Neuron (in vitro differentiated cells): ENCODE results near the gene PRAME.
"Not testable (repeated sequence)": the region's sequence is repeated elsewhere in the genome, so short reads cannot be mapped to it uniquely, and the experiment has no call there.

ENCODE experiments used
- H2AFZ ChIP-seq: one replicate; pipeline ENCODE4 v1.6.1; 2013; ENCODE audit warnings: low read depth, mild to moderate bottlenecking, inconsistent platforms, low read length, moderate library complexity
- H3K27me3 ChIP-seq: one replicate; pipeline ENCODE4 v1.6.1; 2013; ENCODE audit warnings: low read length; ENCODE audit not compliant: insufficient read depth
- H3K36me3 ChIP-seq: one replicate; pipeline ENCODE4 v1.6.1; 2013; ENCODE audit warnings: low read length; ENCODE audit not compliant: insufficient read depth
- H3K4me1 ChIP-seq: one replicate; pipeline ENCODE4 v1.6.1; 2013; ENCODE audit warnings: low read length; ENCODE audit not compliant: insufficient read depth
- H3K4me3 ChIP-seq: 2 replicates; pipeline ENCODE4 v1.5.1; 2013; ENCODE audit warnings: mild to moderate bottlenecking, low read length, moderate library complexity
- H3K9me3 ChIP-seq: one replicate; pipeline ENCODE4 v1.6.1; 2013; ENCODE audit warnings: low read length

PRAME gene

DNA sequence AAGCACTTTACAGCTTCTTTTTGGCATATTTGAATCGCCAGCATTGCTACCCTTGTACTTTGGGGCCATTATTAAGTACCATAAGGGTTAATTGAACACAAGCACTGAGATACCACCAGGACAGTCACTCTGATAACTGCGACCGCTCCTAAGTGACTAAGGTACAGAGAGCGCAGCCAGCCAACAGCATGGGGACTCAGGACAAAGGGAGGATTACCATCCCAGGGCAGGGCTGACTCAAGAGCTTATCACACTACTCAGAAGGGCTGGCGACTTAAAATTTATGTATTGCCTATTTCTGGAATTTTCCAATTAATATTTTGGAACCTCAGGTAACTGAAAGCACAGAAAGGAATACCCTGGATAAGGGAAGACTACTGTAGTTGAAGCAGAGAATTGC lies 39.5 kb downstream of the PRAME start:
- H3K9me3 ChIP-seq, result no peaks in the 10 kb centered on the region
- H2AFZ ChIP-seq, result no peak overlapping the region
- no peaks in the 10 kb centered on the region for H3K4me1 ChIP-seq
- H3K36me3 ChIP-seq, result no peaks in the 10 kb centered on the region
- no peak overlapping the region for H3K4me3 ChIP-seq
- H3K27me3 ChIP-seq, result no peaks in the 10 kb centered on the region

DNA sequence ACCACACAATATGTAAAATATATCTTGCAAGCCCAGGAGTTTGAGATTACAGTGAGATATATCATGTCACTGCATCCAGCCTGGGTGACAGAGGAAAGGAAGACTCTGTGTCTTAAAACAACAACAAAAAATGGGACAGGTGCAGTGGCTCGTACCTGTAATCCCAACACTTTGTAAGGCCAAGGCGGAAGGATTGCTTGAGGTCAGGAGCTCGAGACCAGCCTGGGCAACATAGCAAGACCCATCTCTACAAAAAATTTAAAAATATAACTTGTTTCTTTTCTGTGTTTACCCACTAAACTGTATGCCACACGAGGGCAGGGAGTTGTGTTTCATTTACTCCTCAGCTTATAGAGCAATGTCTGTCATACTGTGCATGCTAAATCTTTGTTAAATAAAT lies 42.1 kb downstream of the PRAME start:
- H3K36me3 ChIP-seq, result no peaks in the 10 kb centered on the region
- H3K27me3 ChIP-seq, result no peaks in the 10 kb centered on the region
- H3K4me1 ChIP-seq, result no peaks in the 10 kb centered on the region
- no peaks in the 10 kb centered on the region for H3K9me3 ChIP-seq
- no peak overlapping the region for H2AFZ ChIP-seq
- no peak overlapping the region for H3K4me3 ChIP-seq

DNA sequence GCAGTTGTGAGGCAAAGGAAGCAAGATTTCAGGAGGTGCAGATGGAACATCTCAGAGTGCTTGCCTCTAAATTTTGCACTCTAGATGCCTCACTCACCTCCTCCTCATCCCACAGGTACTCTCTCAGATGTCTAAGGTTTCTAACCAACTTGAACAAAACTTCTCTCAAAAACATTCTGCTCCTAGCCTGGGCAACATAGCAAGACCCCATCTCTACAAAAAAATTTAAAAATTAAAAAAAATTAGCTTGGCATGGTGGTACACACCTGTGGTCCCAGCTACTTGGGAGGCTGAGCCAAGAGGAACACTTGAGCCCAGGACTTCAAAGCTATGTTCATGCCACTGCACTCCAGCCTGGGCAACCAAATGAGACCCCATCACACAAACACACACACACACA lies 43.2 kb downstream of the PRAME start:
- Histone ChIP-seq H2AFZ (no peak overlapping the region), H3K9me3 (no peaks in the 10 kb centered on the region), H3K27me3 (no peaks in the 10 kb centered on the region), H3K36me3 (no peaks in the 10 kb centered on the region), H3K4me1 (no peaks in the 10 kb centered on the region), H3K4me3 (no peak overlapping the region)

DNA sequence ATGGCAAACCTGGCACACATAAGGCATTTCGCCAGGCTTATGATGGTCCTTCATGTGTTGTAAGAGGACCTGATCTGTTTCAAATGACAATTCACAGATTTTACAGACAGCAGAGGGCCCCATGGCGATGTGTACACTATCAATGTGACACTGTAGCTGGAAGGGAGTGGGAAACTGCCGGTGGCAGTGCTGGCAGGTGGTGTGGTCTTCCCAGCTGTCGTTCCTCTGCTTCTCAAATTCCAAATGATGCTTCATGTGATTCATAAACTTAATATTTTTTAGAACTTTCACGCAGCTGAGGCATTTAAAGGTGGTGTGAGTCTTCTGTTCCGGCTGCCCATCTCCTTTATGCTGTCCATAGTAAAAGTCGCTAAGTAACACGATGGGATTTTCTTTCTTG lies 44.6 kb downstream of the PRAME start:
- H3K36me3 ChIP-seq, H3K9me3 ChIP-seq, H3K27me3 ChIP-seq, H2AFZ ChIP-seq, H3K4me1 ChIP-seq, H3K4me3 ChIP-seq: not testable (repeated sequence)

- Histone ChIP-seq H3K4me3 (no peak overlapping the region), H3K36me3 (no peaks in the 10 kb centered on the region), H3K9me3 (no peaks in the 10 kb centered on the region), H3K27me3 (no peaks in the 10 kb centered on the region), H2AFZ (no peak overlapping the region), H3K4me1 (peaks cover 2% of the 10 kb centered on the region)
Observed at GRCh38 chr22:22513619-22514018, 45.4 kb downstream of the PRAME start.

DNA sequence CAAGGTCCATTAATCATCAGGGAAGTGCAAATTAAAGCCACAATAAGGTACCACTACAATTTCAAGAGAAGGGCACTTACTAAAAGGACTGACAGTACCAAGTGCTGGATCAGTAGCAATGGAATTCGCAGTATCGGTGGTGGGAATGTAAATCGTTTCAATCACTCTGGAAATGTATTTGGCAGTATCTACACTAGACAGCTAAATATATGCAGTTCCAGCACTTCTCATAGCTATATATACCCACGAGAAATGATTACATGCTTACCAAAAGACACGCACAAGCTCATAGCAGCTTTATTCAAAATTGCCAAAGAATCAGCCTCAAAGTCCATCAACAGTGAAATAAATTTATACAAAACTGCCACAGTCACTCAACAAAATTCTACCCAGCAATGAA lies 46.1 kb downstream of the PRAME start:
- Histone ChIP-seq H3K9me3 (no peaks in the 10 kb centered on the region), H3K36me3 (no peaks in the 10 kb centered on the region), H3K4me3 (no peak overlapping the region), H3K4me1 (peaks cover 2% of the 10 kb centered on the region), H2AFZ (no peak overlapping the region), H3K27me3 (no peaks in the 10 kb centered on the region)

DNA sequence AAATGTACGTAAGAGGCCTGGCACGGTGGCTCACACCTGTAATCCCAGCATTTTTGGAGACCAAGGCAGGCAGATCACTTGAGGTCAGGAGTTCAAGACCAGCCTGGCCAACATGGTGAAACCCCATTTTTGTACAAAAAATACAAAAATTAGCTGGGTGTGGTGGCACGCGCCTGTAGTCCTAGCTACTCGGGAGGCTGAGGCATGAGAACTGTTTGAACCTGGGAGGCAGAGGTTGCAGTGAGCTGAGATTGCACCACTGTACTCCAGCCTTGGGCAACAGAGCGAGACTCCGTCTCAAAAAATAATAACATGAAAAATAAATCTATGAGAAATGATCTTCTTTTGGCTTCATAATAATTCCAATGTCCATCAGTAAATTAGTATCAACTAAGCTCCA lies 48.2 kb downstream of the PRAME start:
- not testable (repeated sequence) for H3K9me3 ChIP-seq, H3K4me1 ChIP-seq, H3K27me3 ChIP-seq, H2AFZ ChIP-seq, H3K4me3 ChIP-seq
- peaks cover 13% of the 10 kb centered on the region for H3K36me3 ChIP-seq

DNA sequence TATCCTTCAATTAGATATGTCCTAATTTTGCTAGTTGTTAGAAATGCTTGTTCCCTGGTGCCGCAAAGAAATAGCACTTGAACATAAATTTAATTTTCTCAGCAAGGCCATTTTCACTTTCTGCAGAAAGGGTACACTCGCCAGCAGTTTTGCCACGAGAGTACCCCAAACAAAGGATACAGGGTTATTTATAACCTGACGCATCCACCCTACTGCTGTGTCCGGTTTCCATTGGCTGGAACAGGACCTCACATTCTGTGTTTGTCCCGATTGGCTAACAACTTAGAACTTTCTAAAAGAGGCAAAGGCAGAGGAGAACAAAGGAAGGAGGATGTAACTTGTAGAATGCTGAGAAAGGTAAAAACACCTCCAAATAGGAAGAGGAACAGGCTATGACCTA lies 49.2 kb downstream of the PRAME start:
- not testable (repeated sequence) for H3K27me3 ChIP-seq, H3K9me3 ChIP-seq, H3K4me1 ChIP-seq, H2AFZ ChIP-seq, H3K4me3 ChIP-seq
- peaks cover 17% of the 10 kb centered on the region for H3K36me3 ChIP-seq

- Histone ChIP-seq H3K36me3 (peaks cover 31% of the 10 kb centered on the region), H3K4me1 (peaks cover 9% of the 10 kb centered on the region), H3K9me3 (no peaks in the 10 kb centered on the region), H2AFZ (peak within 1 kb of the TSS; percentile 93), H3K4me3 (peak within 1 kb of the TSS; percentile 76), H3K27me3 (no peaks in the 10 kb centered on the region)
Observed at GRCh38 chr22:22508274-22509176, 50.5 kb downstream of the PRAME start, which contains the start of gene ZNF280B. Gene ZNF280B (minus strand): TSS chr22:22508742. CDS start chr22:22489398, 19,344 bp downstream.

- Histone ChIP-seq H3K27me3 (no peaks in the 10 kb centered on the region), H3K9me3 (no peaks in the 10 kb centered on the region), H3K36me3 (peaks cover 38% of the 10 kb centered on the region), H3K4me1 (peaks cover 9% of the 10 kb centered on the region), H2AFZ (peak overlapping the region; percentile 93), H3K4me3 (peak overlapping the region; percentile 76)
Observed at GRCh38 chr22:22507743-22508273, 51.3 kb downstream of the PRAME start.

GRCh38 chr22:22506736-22507135 lies 52.3 kb downstream of the PRAME start:
- Histone ChIP-seq H3K27me3 (no peaks in the 10 kb centered on the region), H3K9me3 (no peaks in the 10 kb centered on the region), H3K4me3 (no peak overlapping the region), H3K36me3 (peaks cover 47% of the 10 kb centered on the region), H3K4me1 (peaks cover 9% of the 10 kb centered on the region), H2AFZ (no peak overlapping the region)

DNA sequence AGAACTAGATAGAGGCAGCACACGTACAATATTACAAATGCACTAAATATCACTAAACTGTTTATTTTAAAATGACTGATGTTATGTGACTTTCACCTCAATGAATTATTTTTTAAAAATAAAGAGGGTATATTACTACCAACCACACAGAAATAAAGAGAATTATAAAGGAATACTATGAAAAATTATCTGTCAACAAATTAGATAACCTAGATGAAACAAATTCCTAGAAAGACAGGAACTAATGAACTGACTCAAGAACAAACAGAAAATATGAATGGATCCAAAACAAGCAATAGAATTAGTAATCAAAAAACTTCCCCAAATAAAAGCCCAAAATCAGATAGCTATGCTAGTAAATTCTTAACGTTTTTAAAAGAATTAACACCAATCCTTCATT lies 60.8 kb downstream of the PRAME start:
- Histone ChIP-seq H3K9me3 (no peaks in the 10 kb centered on the region), H2AFZ (no peak overlapping the region), H3K4me1 (no peaks in the 10 kb centered on the region), H3K27me3 (no peaks in the 10 kb centered on the region), H3K36me3 (peaks cover 44% of the 10 kb centered on the region), H3K4me3 (no peak overlapping the region)
